Upper lobe of left lung (tissue), 6 donors: ENCODE measurements around the gene MYF5. TPM values are rescaled to one million over a fixed set of nuclear protein-coding genes. Genes with fewer than 3 reads are reported as not detected.
A peak's percentile ranks its signal among the peaks of the same experiment; 100 is the strongest.

Experiments
- ATAC-seq, 2 donors: fragments of 200-7000 bp; cut with Tn5 transposase; one replicate each; pipeline ENCODE4 v1.9.1; 2022; ENCODE audit warnings: mild to moderate bottlenecking in 2 of 2, moderate library complexity in 2 of 2; ENCODE audit not compliant: low FRiP score in 2 of 2
- DNase-seq, 2 donors: peaks; one replicate each; pipeline ENCODE4 v3.0.0-alpha.2; 2019 to 2020
- H3K27ac ChIP-seq, 4 donors: fragments of 200-600 bp; sonication (generic); one replicate each; pipeline ENCODE4 v1.5.1; 2016 to 2019
- H3K27me3 ChIP-seq, 4 donors: fragments of 200-600 bp; sonication (generic); one replicate each; pipeline ENCODE4 v1.5.1; 2017 to 2019
- H3K36me3 ChIP-seq, 4 donors: fragments of 200-600 bp; sonication (generic); one replicate each; pipeline ENCODE4 v1.5.1; 2016 to 2019
- H3K4me1 ChIP-seq, 4 donors: fragments of 200-600 bp; sonication (generic); one replicate each; pipeline ENCODE4 v1.5.1; 2018 to 2019
- H3K4me3 ChIP-seq, 4 donors: fragments of 200-600 bp; sonication (generic); one replicate each; pipeline ENCODE4 v1.5.1; 2017 to 2019; ENCODE audit warnings: mild to moderate bottlenecking in 2 of 4, moderate library complexity in 1 of 4
- H3K9me3 ChIP-seq, 4 donors: fragments of 200-600 bp; sonication (generic); one replicate each; pipeline ENCODE4 v1.5.1; 2018 to 2019
- EP300 ChIP-seq, 4 donors: sonication (generic); formaldehyde crosslinking; IDR thresholded peaks; one replicate each; pipeline ENCODE4 v1.5.1; 2017; ENCODE audit warnings: antibody characterized with exemption in 4 of 4, control low read depth in 2 of 4
- POLR2A ChIP-seq, 4 donors: fragments of 450-650 bp; IDR thresholded peaks; one replicate each; pipeline ENCODE4 v1.5.1; 2016 to 2017; ENCODE audit warnings: antibody characterized with exemption in 4 of 4, mild to moderate bottlenecking in 2 of 4
- POLR2AphosphoS5 ChIP-seq, 2 donors: sonication (generic); formaldehyde crosslinking; IDR thresholded peaks; one replicate each; pipeline ENCODE4 v1.5.1; 2017; ENCODE audit warnings: antibody characterized with exemption in 2 of 2
- WGBS, 2 donors: methylation state at CpG; one replicate each; pipeline ENCODE4 v1.1.5; 2017 to 2018; 5-methylcytosine and 5-hydroxymethylcytosine counted together
- total RNA-seq, 6 donors: library from RNA; depleted of rRNA in 4 of 6; stranded (reverse); fragments of >200 nt in 4 of 6; gene quantifications; one replicate each; pipeline versions ENCODE4 v1.1.0 to v1.2.1, GENCODE V29; 2016 to 2021
- TF ChIP-seq, protein P1 (sequence below), 6 experiments: fragments of 450-650 bp in 4 of 6; fragments of 200-600 bp in 2 of 6; sonication (generic) in 2 of 6; IDR thresholded peaks; one replicate each; pipeline ENCODE4 v1.5.1; 2016 to 2019; ENCODE audit warnings: antibody characterized with exemption in 6 of 6
- donor health status: DM: no; HTN: no; CAD: no; lungs with moderate emphysema.
- donor health status: DM: no; HTN: yes; CAD: no; lungs with severe emphysema.

Gene MYF5
- total RNA-seq, 6 donors from 2014 or later: not detected

- no peak for ATAC-seq
- TF ChIP-seq POLR2AphosphoS5 (IDR thresholded peaks at IDR 0.05) (no peak), EP300 (IDR thresholded peaks at IDR 0.05) (no peak), POLR2A (IDR thresholded peaks at IDR 0.05) (no peak)
- TF ChIP-seq, protein P1, sequence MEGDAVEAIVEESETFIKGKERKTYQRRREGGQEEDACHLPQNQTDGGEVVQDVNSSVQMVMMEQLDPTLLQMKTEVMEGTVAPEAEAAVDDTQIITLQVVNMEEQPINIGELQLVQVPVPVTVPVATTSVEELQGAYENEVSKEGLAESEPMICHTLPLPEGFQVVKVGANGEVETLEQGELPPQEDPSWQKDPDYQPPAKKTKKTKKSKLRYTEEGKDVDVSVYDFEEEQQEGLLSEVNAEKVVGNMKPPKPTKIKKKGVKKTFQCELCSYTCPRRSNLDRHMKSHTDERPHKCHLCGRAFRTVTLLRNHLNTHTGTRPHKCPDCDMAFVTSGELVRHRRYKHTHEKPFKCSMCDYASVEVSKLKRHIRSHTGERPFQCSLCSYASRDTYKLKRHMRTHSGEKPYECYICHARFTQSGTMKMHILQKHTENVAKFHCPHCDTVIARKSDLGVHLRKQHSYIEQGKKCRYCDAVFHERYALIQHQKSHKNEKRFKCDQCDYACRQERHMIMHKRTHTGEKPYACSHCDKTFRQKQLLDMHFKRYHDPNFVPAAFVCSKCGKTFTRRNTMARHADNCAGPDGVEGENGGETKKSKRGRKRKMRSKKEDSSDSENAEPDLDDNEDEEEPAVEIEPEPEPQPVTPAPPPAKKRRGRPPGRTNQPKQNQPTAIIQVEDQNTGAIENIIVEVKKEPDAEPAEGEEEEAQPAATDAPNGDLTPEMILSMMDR (IDR thresholded peaks at IDR 0.05): no peak
- no peaks in the 10 kb centered on the region for H3K9me3 ChIP-seq
- no peak overlapping the region for H3K4me3 ChIP-seq
- H3K36me3 ChIP-seq: no peaks in the 10 kb centered on the region
- H3K4me1 ChIP-seq: no peaks in the 10 kb centered on the region
- DNase-seq: no peak
- H3K27ac ChIP-seq: no peak overlapping the region
- WGBS, 2 donors: 86 to 87% methylated on average over 1 of the region's 1 CpG
- H3K27me3 ChIP-seq: no peaks in the 10 kb centered on the region
Measured at GRCh38 chr12:80756875-80757274, 40.2 kb downstream of the MYF5 start.

GRCh38 chr12:80761838-80762237 lies 45.1 kb downstream of the MYF5 start:
- Histone ChIP-seq H3K4me3 (no peak overlapping the region), H3K27ac (no peak overlapping the region), H3K4me1 (no peaks in the 10 kb centered on the region), H3K27me3 (no peaks in the 10 kb centered on the region), H3K36me3 (no peaks in the 10 kb centered on the region), H3K9me3 (no peaks in the 10 kb centered on the region)
- TF ChIP-seq, protein P1 (IDR thresholded peaks at IDR 0.05): no peak
- TF ChIP-seq EP300 (IDR thresholded peaks at IDR 0.05): no peak
- TF ChIP-seq POLR2AphosphoS5 (IDR thresholded peaks at IDR 0.05): no peak
- TF ChIP-seq POLR2A (IDR thresholded peaks at IDR 0.05): no peak
- ATAC-seq (no peak), DNase-seq (no peak)
- WGBS, 2 donors: 74 to 82% methylated on average over 5 of the region's 5 CpGs

DNA sequence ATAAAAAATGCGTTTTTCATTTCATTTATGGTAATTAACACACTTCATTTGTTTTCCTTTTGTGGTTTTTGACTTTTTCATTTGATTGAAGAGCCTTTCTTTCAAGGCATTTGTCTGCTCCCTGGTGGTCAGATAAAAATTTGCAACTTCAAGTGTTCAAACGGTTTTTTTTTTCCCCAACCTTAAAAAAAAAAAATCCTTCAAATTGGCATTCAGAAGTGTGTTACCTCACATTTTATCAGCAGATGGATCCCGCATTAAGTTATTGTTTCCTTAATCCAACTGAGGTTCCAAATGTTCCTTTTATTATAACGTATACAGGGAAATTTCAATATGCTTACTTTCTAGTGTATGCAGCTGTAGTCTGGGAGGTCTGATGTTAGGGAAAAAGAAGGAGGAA lies 47.2 kb downstream of the MYF5 start:
- no peaks in the 10 kb centered on the region for H3K27me3 ChIP-seq
- TF ChIP-seq, protein P1 (IDR thresholded peaks at IDR 0.05): peak in 5 of 6 experiments; percentile 29 to 45 (median 35)
- no peak for TF ChIP-seq POLR2A (IDR thresholded peaks at IDR 0.05)
- H3K4me3 ChIP-seq: no peak overlapping the region
- WGBS, 2 donors: 5 to 7% methylated on average over 4 of the region's 4 CpGs
- no peak for ATAC-seq
- no peaks in the 10 kb centered on the region for H3K9me3 ChIP-seq
- DNase-seq: no peak
- no peaks in the 10 kb centered on the region for H3K4me1 ChIP-seq
- H3K27ac ChIP-seq: no peak overlapping the region
- H3K36me3 ChIP-seq: no peaks in the 10 kb centered on the region

- H3K27me3 ChIP-seq: no peaks in the 10 kb centered on the region
- no peak overlapping the region for H3K27ac ChIP-seq
- ATAC-seq (no peak), DNase-seq (no peak)
- TF ChIP-seq POLR2AphosphoS5 (IDR thresholded peaks at IDR 0.05): no peak
- TF ChIP-seq, protein P1 (IDR thresholded peaks at IDR 0.05): no peak
- TF ChIP-seq EP300 (IDR thresholded peaks at IDR 0.05): no peak
- no peak for TF ChIP-seq POLR2A (IDR thresholded peaks at IDR 0.05)
- no peak overlapping the region for H3K4me3 ChIP-seq
- H3K9me3 ChIP-seq: no peaks in the 10 kb centered on the region
- 89 to 91% methylated on average over 1 of the region's 1 CpG for WGBS, 2 donors
- no peaks in the 10 kb centered on the region for H3K4me1 ChIP-seq
- H3K36me3 ChIP-seq: no peaks in the 10 kb centered on the region
Measured at GRCh38 chr12:80766210-80766609, 49.5 kb downstream of the MYF5 start.

DNA sequence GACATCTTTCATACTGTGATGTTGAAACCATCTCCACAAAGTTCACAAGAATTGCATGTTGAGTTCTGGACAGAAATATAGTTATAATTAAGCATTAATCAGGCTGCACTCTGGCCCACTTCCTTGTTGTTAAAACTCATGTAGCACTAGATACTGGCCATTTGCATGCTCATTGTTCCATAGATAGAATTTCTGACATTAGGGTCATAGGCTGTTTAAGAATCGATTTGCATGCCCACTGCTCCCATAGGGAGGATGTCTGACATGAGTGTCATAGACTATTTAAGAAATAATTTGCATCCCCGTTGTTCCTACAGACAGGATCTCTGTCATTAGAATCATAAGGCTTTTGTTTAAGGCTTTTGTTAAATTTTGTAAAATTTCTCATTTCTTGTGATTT lies 50.2 kb downstream of the MYF5 start:
- Histone ChIP-seq H3K4me1 (no peaks in the 10 kb centered on the region), H3K4me3 (no peak overlapping the region), H3K36me3 (no peaks in the 10 kb centered on the region), H3K9me3 (no peaks in the 10 kb centered on the region), H3K27me3 (no peaks in the 10 kb centered on the region), H3K27ac (no peak overlapping the region)
- WGBS, 2 donors: 56 to 78% methylated on average over 2 of the region's 2 CpGs
- DNase-seq: no peak
- TF ChIP-seq POLR2AphosphoS5 (IDR thresholded peaks at IDR 0.05): no peak
- TF ChIP-seq, protein P1 (IDR thresholded peaks at IDR 0.05): no peak
- TF ChIP-seq EP300 (IDR thresholded peaks at IDR 0.05): no peak
- no peak for TF ChIP-seq POLR2A (IDR thresholded peaks at IDR 0.05)
- ATAC-seq: no peak
